A549 (cell line): ENCODE results near the gene PRKN. TPM values are rescaled to one million over a fixed set of nuclear protein-coding genes. Genes with fewer than 3 reads are reported as not detected.

ENCODE experiments used
- ATAC-seq, 2 experiments: fragments of 200-7000 bp in 1 of 2; fragments of >200 bp in 1 of 2; cut with Nextera tagmentation in 1 of 2; cut with Tn5 transposase in 1 of 2; 3 replicates each; pipeline versions ENCODE4 v1.8.0 to v1.9.1; 2018 to 2020; ENCODE audit warnings: mild to moderate bottlenecking in 1 of 2, moderate library complexity in 1 of 2
- CTCF ChIA-PET: fragments of 300-600 bp; sonication (Branson Sonifier 250); formaldehyde crosslinking; extraction: SDS; loops from one replicate; lab custom pipeline; 2021; ENCODE audit warnings: antibody characterized with exemption, inconsistent platforms; lab: Yijun Ruan, JAX
- POLR2A ChIA-PET: fragments of 350-600 bp; formaldehyde crosslinking; extraction: SDS; loops from one replicate; lab custom pipeline; 2021; ENCODE audit warnings: antibody characterized with exemption, inconsistent platforms; lab: Yijun Ruan, JAX
- DNase-seq, 2 experiments: peaks; one replicate each; pipeline versions ENCODE4 v3.0.0 to v3.0.0-alpha.2; 2011 to 2016; ENCODE audit warnings: low read depth in 1 of 2, low spot score in 1 of 2
- FAIRE-seq: peaks from 2 replicates; lab custom pipeline; 2011; peaks lifted over from hg19 to GRCh38; lab: Jason Lieb, UNC
- H3K27ac ChIP-seq, 2 experiments: fragments of >200 bp; sonication (Bioruptor Twin); formaldehyde crosslinking; 3 replicates each; pipeline ENCODE4 v1.5.1; 2016 to 2017
- H3K4me1 ChIP-seq: fragments of >200 bp; sonication (Bioruptor Twin); formaldehyde crosslinking; 3 replicates; pipeline ENCODE4 v1.6.1; 2016
- H3K4me2 ChIP-seq: fragments of >200 bp; sonication (Bioruptor Twin); formaldehyde crosslinking; 3 replicates; pipeline ENCODE4 v1.6.1; 2016
- H3K4me3 ChIP-seq: fragments of >200 bp; sonication (Bioruptor Twin); formaldehyde crosslinking; 3 replicates; pipeline ENCODE4 v1.5.1; 2016
- H3K9me3 ChIP-seq: fragments of >200 bp; sonication (Bioruptor Twin); formaldehyde crosslinking; 3 replicates; pipeline ENCODE4 v1.6.1; 2016
- BCL3 ChIP-seq: fragments of >200 bp; sonication (Bioruptor Twin); formaldehyde crosslinking; IDR thresholded peaks from 3 replicates; pipeline ENCODE4 v1.6.1; 2016
- BHLHE40 ChIP-seq: IDR thresholded peaks from 2 replicates; pipeline ENCODE4 v1.6.1; 2012; ENCODE audit warnings: low read depth, low read length, inconsistent platforms
- CBX2 ChIP-seq: fragments of 200-600 bp; sonication (generic); IDR thresholded peaks from 2 replicates; pipeline ENCODE4 v1.6.1; 2016; ENCODE audit warnings: low read depth, mild to moderate bottlenecking, borderline replicate concordance
- CBX8 ChIP-seq: fragments of 200-600 bp; sonication (generic); IDR thresholded peaks from 2 replicates; pipeline ENCODE4 v1.6.1; 2016
- CEBPB ChIP-seq, 2 experiments: fragments of >200 bp in 1 of 2; sonication (Bioruptor Twin) in 1 of 2; formaldehyde crosslinking in 1 of 2; IDR thresholded peaks; 2 replicates each; pipeline ENCODE4 v1.6.1; 2012 to 2016
- CHD2 ChIP-seq: fragments of 150-350 bp; IDR thresholded peaks from 2 replicates; pipeline ENCODE4 v1.6.1; 2014; ENCODE audit warnings: low read length; ENCODE audit not compliant: partially characterized antibody
- EHMT2 ChIP-seq: fragments of 200-600 bp; sonication (generic); IDR thresholded peaks from 2 replicates; pipeline ENCODE4 v1.6.1; 2016; ENCODE audit warnings: antibody characterized with exemption, low read depth, mild to moderate bottlenecking, moderate library complexity
- EP300 ChIP-seq, 2 experiments: fragments of >200 bp; sonication (Bioruptor Twin); formaldehyde crosslinking; IDR thresholded peaks; 2 replicates in 1 of 2; 3 replicates in 1 of 2; pipeline ENCODE4 v1.6.1; 2016 to 2017
- FOSL2 ChIP-seq, 2 experiments: fragments of 450-650 bp in 1 of 2; fragments of >200 bp in 1 of 2; sonication (Bioruptor Twin) in 1 of 2; formaldehyde crosslinking; IDR thresholded peaks; 2 replicates each; pipeline versions ENCODE4 v1.5.0 to v1.6.1; 2016 to 2020; ENCODE audit warnings: mild to moderate bottlenecking in 1 of 2, moderate library complexity in 1 of 2
- GATA3 ChIP-seq: IDR thresholded peaks from 2 replicates; pipeline ENCODE4 v1.6.1; 2012; ENCODE audit warnings: borderline replicate concordance
- HEYL ChIP-seq: fragments of 250-450 bp; sonication (Bioruptor Pico); IDR thresholded peaks from 2 replicates; pipeline ENCODE4 v1.8.0; 2021; ENCODE audit warnings: mild to moderate bottlenecking, moderate library complexity
- HOXA7 ChIP-seq: fragments of 250-450 bp; sonication (Bioruptor Pico); IDR thresholded peaks from 2 replicates; pipeline ENCODE4 v1.5.0; 2020; ENCODE audit warnings: mild to moderate bottlenecking, moderate library complexity
- JUN ChIP-seq, 2 experiments: fragments of >200 bp; sonication (Bioruptor Twin); formaldehyde crosslinking; IDR thresholded peaks; 2 replicates in 1 of 2; 3 replicates in 1 of 2; pipeline ENCODE4 v1.6.1; 2016 to 2017
- KDM1A ChIP-seq: fragments of 200-600 bp; sonication (generic); IDR thresholded peaks from 2 replicates; pipeline ENCODE4 v1.6.1; 2016; ENCODE audit warnings: low read depth, mild to moderate bottlenecking
- KDM5A ChIP-seq: fragments of 200-600 bp; sonication (generic); IDR thresholded peaks from 2 replicates; pipeline ENCODE4 v1.6.1; 2016; ENCODE audit warnings: antibody characterized with exemption, mild to moderate bottlenecking
- MAFK ChIP-seq: fragments of 450-650 bp; IDR thresholded peaks from 2 replicates; pipeline ENCODE4 v1.6.1; 2014; ENCODE audit not compliant: partially characterized antibody
- MYC ChIP-seq: IDR thresholded peaks from 2 replicates; pipeline ENCODE4 v1.6.1; 2012; ENCODE audit warnings: mild to moderate bottlenecking, inconsistent platforms, low read length, improper control_type of control experiment, borderline replicate concordance
- NFE2L2 ChIP-seq: fragments of 150-350 bp; conservative IDR thresholded peaks from 2 replicates; pipeline ENCODE4 v1.6.1; 2014; ENCODE audit warnings: low read length
- NR3C1 ChIP-seq: fragments of >200 bp; sonication (Bioruptor Twin); formaldehyde crosslinking; IDR thresholded peaks from 3 replicates; pipeline ENCODE4 v1.6.1; 2017
- PHF8 ChIP-seq: fragments of 200-600 bp; sonication (generic); IDR thresholded peaks from 2 replicates; pipeline ENCODE4 v1.6.1; 2016; ENCODE audit warnings: low read depth, mild to moderate bottlenecking, antibody characterized with exemption, moderate library complexity, borderline replicate concordance
- RCOR1 ChIP-seq: fragments of 150-350 bp; IDR thresholded peaks from 2 replicates; pipeline ENCODE4 v1.6.1; 2014; ENCODE audit warnings: antibody characterized with exemption, low read length, low read depth
- RFX5 ChIP-seq: fragments of 450-650 bp; IDR thresholded peaks from 2 replicates; pipeline ENCODE4 v1.7.1; 2014; ENCODE audit warnings: antibody characterized with exemption, mild to moderate bottlenecking, moderate library complexity
- RNF2 ChIP-seq: fragments of 200-600 bp; sonication (generic); IDR thresholded peaks from 2 replicates; pipeline ENCODE4 v1.6.1; 2016; ENCODE audit warnings: low read depth, mild to moderate bottlenecking, antibody characterized with exemption, moderate library complexity, borderline replicate concordance
- SREBF2 ChIP-seq: fragments of 450-650 bp; IDR thresholded peaks from 2 replicates; pipeline ENCODE4 v1.6.1; 2014; ENCODE audit warnings: mild to moderate bottlenecking, moderate library complexity
- TP53 ChIP-seq: fragments of 250-450 bp; sonication (Bioruptor Pico); IDR thresholded peaks from 2 replicates; pipeline ENCODE4 v1.5.0; 2021; ENCODE audit warnings: mild to moderate bottlenecking, moderate library complexity
- ZC3H11A ChIP-seq: fragments of 450-650 bp; IDR thresholded peaks from 2 replicates; pipeline ENCODE4 v1.6.1; 2014; ENCODE audit warnings: antibody characterized with exemption, mild to moderate bottlenecking
- ZSCAN20 ChIP-seq: fragments of 250-450 bp; sonication (Bioruptor Pico); IDR thresholded peaks from 2 replicates; pipeline ENCODE4 v1.8.0; 2022; ENCODE audit warnings: mild to moderate bottlenecking, moderate library complexity
- WGBS: methylation state at CpG from one replicate; pipeline ENCODE4 v1.1.6; 2017; ENCODE audit errors: missing lambda C conversion rate; 5-methylcytosine and 5-hydroxymethylcytosine counted together
- polyA plus RNA-seq, 4 experiments: library from polyadenylated mRNA; depleted of rRNA in 3 of 4; stranded (reverse); fragments of >200 nt; fragmentation: RNase III in 1 of 4; extraction: RNeasy Plus Mini Kit Qiagen cat#74134 plus additional on column Dnase treatment in 1 of 4; gene quantifications; 2 replicates in 3 of 4; 3 replicates in 1 of 4; pipeline ENCODE4 v1.2.3, GENCODE V29; 2011 to 2017
- TF ChIP-seq, protein P1 (sequence below): IDR thresholded peaks from 2 replicates; pipeline ENCODE4 v1.6.1; 2012
- TF ChIP-seq, protein P2 (sequence below): fragments of >200 bp; sonication (Bioruptor Twin); formaldehyde crosslinking; IDR thresholded peaks from 2 replicates; pipeline ENCODE4 v1.6.1; 2016

Gene PRKN
- polyA plus RNA-seq, 2 of the 4 experiments (the other 2 are of a cell fraction), result 0.36 to 0.39 TPM

DNA sequence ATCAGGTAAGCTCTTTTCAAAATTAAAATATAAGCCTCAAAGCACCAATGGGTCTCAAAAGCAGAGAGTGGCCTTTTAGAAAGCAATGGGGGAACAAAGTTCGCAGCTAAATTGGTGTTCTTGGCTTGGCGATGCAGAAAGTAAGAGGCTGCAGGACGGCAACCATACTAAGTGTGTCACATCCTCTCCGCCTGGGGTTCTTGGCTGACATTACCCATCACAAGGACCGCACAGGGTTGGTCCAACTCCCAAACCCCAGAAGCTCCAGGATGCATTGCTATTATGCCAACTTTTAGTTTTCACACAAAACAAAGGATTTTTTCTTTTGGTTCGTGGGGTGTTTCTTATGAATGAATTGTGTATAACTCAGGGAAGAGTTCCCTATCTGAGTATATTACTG, 124.8 kb downstream of the PRKN start:
- WGBS, result 42% methylated on average over 6 of the region's 6 CpGs

DNA sequence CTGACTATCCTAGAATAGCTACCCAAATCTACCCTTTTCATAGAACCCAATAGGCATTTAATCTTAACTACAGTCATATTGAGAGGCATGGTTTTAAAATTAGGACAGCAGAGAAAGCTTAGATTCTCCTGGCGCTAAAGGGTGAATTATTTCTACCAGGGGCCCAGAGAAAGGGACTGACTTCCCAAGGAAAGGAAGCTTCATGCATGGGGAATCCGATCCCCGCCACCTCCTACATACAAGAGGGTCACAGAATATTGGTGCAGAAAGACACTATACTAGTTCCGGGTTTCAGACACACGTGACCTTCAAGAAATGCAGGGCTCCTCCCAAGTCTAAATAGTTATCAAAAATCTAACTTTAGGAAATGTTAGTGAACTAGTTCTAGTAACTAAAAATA, 130.9 kb downstream of the PRKN start:
- CTCF ChIA-PET, result interaction anchor here (1.1 kb wide), 1 partner anchor 10 kb away, joined by 3 read pairs; no protein-coding TSS in a partner anchor
- no peak overlapping the region for H3K4me2 ChIP-seq
- H3K4me3 ChIP-seq, result no peak overlapping the region
- TF ChIP-seq KDM1A (no peak), FOSL2 (IDR thresholded peaks at IDR 0.05) (no peak), FOSL2 (CRISPR knock-in tag; IDR thresholded peaks at IDR 0.05) (no peak), CBX2 (no peak), BHLHE40 (no peak), TP53 (CRISPR knock-in tag) (no peak), NFE2L2 (no peak), ZC3H11A (no peak), EHMT2 (no peak), CEBPB (IDR thresholded peaks at IDR 0.05) (no peak), KDM5A (no peak), CBX8 (no peak), MAFK (no peak), SREBF2 (no peak), RCOR1 (no peak), EP300 (IDR thresholded peaks at IDR 0.05) (no peak), HEYL (CRISPR knock-in tag) (no peak), RFX5 (no peak), JUN (IDR thresholded peaks at IDR 0.05) (no peak)
- TF ChIP-seq, protein P1, sequence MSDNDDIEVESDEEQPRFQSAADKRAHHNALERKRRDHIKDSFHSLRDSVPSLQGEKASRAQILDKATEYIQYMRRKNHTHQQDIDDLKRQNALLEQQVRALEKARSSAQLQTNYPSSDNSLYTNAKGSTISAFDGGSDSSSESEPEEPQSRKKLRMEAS, result no peak
- TF ChIP-seq, protein P2, sequence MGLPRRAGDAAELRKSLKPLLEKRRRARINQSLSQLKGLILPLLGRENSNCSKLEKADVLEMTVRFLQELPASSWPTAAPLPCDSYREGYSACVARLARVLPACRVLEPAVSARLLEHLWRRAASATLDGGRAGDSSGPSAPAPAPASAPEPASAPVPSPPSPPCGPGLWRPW, result no peak
- TF ChIP-seq, all 56 proteins: peak for 0
- no peaks in the 10 kb centered on the region for H3K9me3 ChIP-seq
- POLR2A ChIA-PET, result no interaction called here
- 61% methylated on average over 5 of the region's 5 CpGs for WGBS
- DNase-seq, result no peak
- H3K4me1 ChIP-seq, result no peaks in the 10 kb centered on the region
- no peak overlapping the region for H3K27ac ChIP-seq
- FAIRE-seq, result no peak
- ATAC-seq, result no peak

More for the DNA sequence above, 124.8 kb downstream of the PRKN start:
- Histone ChIP-seq H3K4me3 (no peak overlapping the region), H3K4me1 (no peaks in the 10 kb centered on the region)
- FAIRE-seq, result no peak
- TF ChIP-seq CHD2, result no peak
- TF ChIP-seq MAFK, result no peak
- no peak for TF ChIP-seq PHF8
- TF ChIP-seq CEBPB (IDR thresholded peaks at IDR 0.05), result no peak
- no peak for TF ChIP-seq CBX2
- no peak for TF ChIP-seq RNF2
- TF ChIP-seq HOXA7, result no peak
- TF ChIP-seq RFX5, result no peak
- TF ChIP-seq ZSCAN20 (CRISPR knock-in tag), result no peak
- TF ChIP-seq GATA3, result no peak
- TF ChIP-seq, protein P1, result no peak
- TF ChIP-seq BCL3, result no peak
- TF ChIP-seq TP53 (CRISPR knock-in tag), result no peak
- TF ChIP-seq, protein P2, result no peak
- no peak for TF ChIP-seq MYC
- no peak for TF ChIP-seq RCOR1
- TF ChIP-seq NR3C1, result no peak
- TF ChIP-seq, all 56 proteins: peak for 0
- ATAC-seq (no peak), DNase-seq (no peak)
- ChIA-PET CTCF (no interaction called here), POLR2A (no interaction called here)
- no peaks in the 10 kb centered on the region for H3K9me3 ChIP-seq
- no peak overlapping the region for H3K4me2 ChIP-seq
- no peak overlapping the region for H3K27ac ChIP-seq
